B cell (primary cell): ENCODE measurements around the gene METTL26.

Source experiments
- CTCF ChIP-seq: fragments of 200-600 bp; IDR thresholded peaks from one replicate; pipeline ENCODE4 v1.8.0; 2022; ENCODE audit warnings: antibody characterized with exemption, mild to moderate bottlenecking
- EZH2 ChIP-seq: IDR thresholded peaks from 2 replicates; pipeline ENCODE4 v1.6.1; 2012; ENCODE audit warnings: borderline replicate concordance, low read depth, mild to moderate bottlenecking, moderate library complexity, low read length; ENCODE audit not compliant: insufficient read depth, poor library complexity, severe bottlenecking

- TF ChIP-seq CTCF = no peak
- no peak for TF ChIP-seq EZH2
Observed at GRCh38 chr16:652454-653305, 16.6 kb upstream of the METTL26 start.
